ENCODE results near the gene DDOST.

The DDOST gene

GRCh38 chr1:20661207-20662109 lies at the start of gene DDOST:
Gene DDOST, minus strand, starts transcription at chr1:20661369. Its CDS starts 19 bp downstream, at chr1:20661350.
- peak; percentile 96 for DNase-seq (ENCODE audit: low read depth)

- DNase-seq (ENCODE audit: low read depth), result no peak
Observed at GRCh38 chr1:20710469-20711284, 49.5 kb upstream of the DDOST start.

GRCh38 chr1:20709868-20710267 lies 48.7 kb upstream of the DDOST start:
- no peak for DNase-seq (ENCODE audit: low read depth)

DNA sequence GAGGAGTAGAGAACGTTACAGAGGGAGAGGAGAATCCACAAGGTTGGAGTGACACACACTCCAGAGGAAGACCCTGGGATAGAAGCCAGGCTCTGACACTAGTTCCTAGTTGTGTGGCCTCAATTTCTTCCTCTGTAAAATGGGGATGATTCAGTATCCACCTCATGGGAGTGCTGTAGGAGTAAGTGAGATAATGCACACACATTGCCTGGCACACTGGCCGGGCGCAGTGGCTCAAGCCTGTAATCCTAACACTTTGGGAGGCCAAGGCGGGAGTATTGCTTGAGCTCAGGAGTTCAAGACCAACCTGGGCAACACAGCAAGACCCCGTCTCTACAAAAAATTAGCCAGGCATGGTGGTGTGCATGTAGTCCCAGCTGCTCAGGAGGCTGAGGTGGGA lies 47.7 kb upstream of the DDOST start:
- no peak for DNase-seq (ENCODE audit: low read depth)

DNA sequence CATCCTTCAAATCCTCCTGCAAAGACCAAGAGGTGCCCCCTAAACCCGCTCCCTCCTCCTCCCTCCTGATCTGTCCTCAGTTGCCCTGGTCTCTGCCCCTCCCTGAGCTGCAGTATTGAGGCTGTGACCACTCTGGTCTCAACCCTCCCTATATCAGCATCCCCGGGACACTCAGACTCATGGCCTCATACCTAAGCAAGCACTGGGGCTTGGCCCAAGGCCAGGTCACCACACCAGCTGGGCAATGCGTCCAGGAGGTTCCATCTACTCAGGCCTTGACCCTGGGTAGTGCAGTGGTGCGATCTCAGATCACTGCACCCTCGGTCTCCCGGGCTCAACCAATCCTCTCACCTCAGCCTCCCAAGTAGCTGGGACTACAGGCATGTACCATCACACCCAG lies 46.9 kb upstream of the DDOST start:
- DNase-seq (ENCODE audit: low read depth), result no peak

GRCh38 chr1:20706841-20707240 lies 45.7 kb upstream of the DDOST start:
- DNase-seq (ENCODE audit: low read depth), result no peak

- no peak for DNase-seq (ENCODE audit: low read depth)
Observed at GRCh38 chr1:20705203-20705755, 44.1 kb upstream of the DDOST start.

DNA sequence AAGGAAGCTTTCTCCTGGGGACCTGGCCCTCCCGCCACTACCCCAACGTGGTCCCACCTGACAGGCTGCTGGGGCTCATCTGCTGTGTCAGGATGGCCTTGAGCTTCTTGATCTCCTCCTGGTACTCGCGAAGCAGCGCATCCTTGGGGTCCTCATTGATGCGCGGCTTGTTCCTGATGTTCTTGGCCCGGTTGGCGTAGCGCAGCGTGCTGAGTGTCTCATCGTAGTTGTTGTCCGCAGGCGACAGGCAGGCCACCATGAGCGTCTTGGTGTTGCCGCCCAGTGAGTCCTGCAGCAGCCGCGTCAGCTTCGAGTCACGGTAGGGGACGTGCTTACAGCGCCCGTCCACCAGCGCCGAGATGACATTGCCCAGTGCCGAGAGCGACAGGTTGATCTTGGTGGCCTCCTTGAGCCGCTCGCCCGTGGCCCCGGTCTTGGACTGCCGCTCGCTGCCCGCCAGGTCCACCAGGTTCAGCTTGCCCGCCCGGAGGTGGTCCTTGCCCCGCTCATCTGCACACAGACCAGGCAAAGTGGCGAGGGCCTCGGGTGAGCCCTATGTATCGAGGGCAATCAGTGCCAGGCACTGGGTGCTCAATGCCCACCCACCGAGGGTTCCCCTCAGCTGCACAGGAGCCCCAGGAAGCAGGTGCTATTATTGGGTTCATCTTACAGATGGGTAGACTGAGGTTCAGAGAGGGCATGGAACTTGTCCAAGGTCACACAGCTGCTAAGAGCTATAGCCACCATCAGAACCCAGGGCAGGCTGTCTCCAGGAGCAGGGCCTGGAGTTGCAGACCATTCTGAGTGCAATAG lies 43.4 kb upstream of the DDOST start:
- DNase-seq (ENCODE audit: low read depth), result no peak

GRCh38 chr1:20703124-20703756 lies 42.1 kb upstream of the DDOST start:
- DNase-seq (ENCODE audit: low read depth), result no peak

DNA sequence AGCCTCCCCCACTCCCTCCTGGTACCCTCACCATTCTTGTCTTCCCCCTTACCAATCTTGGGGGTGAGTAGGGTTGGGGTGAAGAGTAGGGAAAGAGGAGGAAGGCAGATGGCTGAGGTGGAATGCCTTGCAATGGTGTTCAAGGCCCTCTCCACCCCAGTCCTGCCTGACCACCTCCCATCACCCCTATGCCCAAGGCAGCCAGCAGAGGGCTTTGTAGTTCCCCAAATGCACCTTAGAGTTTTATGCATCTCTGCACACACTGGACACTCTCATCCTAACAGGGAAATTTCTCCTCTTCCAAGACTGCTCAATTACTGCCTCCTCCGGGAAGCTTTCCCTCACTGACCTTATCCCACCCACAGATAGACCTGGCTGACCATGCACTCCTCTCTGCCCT lies 41.2 kb upstream of the DDOST start:
- no peak for DNase-seq (ENCODE audit: low read depth)

DNA sequence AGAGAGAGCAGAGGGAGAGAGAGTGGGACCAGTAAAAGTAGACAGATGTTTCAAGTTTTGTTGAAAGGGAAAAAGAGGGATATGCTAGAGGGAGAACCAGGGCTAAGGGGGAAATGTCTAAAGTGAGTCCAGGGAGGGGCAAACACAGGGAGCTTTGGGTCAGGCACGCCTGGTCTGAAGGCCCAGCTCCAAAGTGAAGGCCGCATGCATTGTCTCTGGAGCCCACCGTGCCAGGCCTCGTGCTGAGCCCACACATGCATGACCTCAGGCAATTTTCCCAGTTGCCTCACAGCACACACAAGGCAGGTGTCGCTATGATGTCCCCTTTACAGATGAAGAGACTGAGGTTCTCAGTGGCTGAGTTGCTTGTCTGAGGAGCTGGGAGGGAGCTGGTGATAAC lies 40.7 kb upstream of the DDOST start:
- no peak for DNase-seq (ENCODE audit: low read depth)

DNA sequence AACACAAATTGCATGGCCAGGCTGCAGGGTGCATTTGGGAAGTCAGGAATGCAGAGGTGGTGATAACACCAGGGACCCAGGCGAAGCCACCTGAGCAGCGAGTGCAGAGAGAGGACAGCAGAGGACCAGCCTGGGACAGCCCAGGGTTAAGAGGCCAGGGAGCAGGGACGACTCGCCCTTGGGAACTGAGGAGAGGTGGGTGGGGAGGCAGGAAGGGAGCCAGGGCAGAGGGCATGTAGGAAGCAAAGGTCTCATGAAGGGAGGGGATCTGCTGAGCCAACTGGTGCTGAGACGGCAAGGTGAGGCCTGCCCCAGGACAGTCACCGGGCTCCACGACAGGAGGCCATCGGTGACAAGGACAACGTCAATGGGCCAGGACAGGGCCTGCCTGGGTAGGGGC lies 40.3 kb upstream of the DDOST start:
- no peak for DNase-seq (ENCODE audit: low read depth)

DNA sequence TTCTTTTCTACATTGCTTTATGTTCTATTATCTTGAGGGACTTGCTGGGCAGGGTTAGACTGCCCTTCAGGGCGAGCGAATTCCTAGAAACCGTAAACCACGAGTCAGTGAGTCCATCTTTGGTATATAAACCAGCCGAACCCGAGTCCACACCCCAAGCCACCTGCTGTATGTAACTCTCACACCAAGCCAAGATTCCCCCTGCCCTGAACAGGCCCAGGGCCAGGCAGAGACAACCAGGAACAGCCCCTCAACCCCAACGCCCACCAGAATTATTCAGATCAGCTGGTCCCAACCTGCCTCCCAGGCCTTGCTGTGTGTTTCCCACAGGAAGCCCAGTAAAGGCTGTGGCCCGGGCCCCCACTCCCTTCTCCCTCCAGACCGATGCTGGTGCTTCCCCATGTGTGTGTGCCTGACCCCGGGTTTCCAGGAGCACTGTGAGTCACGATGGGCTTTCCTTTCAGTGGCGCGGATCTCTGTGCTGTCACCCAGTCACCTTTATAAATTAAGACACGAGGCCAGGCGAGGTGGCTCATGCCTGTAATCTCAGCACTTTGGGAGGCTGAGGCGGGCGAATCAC lies 39.6 kb upstream of the DDOST start:
- no peak for DNase-seq (ENCODE audit: low read depth)

- no peak for DNase-seq (ENCODE audit: low read depth)
Observed at GRCh38 chr1:20699558-20699957, 38.4 kb upstream of the DDOST start.

GRCh38 chr1:20698195-20698910 lies 37.2 kb upstream of the DDOST start:
- peak; percentile 51 for DNase-seq (ENCODE audit: low read depth)

GRCh38 chr1:20697563-20697962 lies 36.4 kb upstream of the DDOST start:
- DNase-seq (ENCODE audit: low read depth), result no peak

GRCh38 chr1:20696397-20697333 lies 35.5 kb upstream of the DDOST start:
- DNase-seq (ENCODE audit: low read depth), result peak; percentile 88

DNA sequence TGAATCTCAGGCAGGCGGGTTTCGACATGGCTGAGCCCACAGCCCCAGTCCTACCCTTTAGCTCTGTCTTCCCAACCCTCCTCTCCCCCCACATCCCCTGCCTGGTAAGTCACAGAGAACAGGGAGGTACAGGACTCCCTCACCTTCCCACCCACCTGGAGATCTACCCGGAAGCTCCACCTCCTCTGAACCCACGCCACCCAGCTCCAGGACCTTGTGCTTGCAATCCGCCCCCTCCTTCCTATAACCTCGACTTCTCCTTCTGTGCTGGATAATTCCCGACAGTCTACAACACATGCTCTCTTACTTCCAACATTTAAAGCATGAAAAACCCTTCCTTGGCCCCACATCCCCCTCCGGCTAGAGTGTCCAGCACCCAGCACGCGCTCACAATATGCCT lies 34.3 kb upstream of the DDOST start:
- no peak for DNase-seq (ENCODE audit: low read depth)

- DNase-seq (ENCODE audit: low read depth), result no peak
Observed at GRCh38 chr1:20693623-20694022, 32.5 kb upstream of the DDOST start.
